ENCODE results near the gene SLC9C1. TPM values are rescaled to one million over a fixed set of nuclear protein-coding genes. Genes with fewer than 3 reads are reported as not detected.

SLC9C1 gene
- total and polyA plus RNA-seq, 2 of the 4 experiments (the other 2 are of a cell fraction), result not detected

DNA sequence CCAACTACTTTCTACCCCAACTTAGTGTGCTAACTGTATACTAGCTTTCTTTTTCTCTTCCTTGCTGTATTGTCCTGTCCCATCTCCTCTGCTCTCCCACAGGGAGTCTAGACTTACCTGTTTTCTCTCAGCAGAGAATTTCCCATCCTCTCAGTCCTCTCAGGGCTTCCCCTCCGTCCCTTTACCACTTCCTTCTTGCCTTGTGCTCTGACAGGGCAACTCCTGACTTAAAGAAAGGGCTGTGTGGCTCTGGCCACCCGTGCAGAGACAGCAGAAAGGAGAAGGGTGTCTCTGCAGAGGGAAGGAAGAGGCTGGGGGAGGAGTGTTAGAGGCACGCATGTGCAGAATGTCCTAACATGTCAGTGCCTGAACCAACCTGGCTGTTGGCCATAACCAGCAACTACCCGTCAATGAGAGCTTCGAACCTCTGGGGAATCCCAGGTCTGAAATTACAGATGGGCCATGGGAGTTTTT is 161.0 kb downstream of the SLC9C1 start, which contains the start of gene GCSAM:
GCSAM (minus strand) TSS at position 274 of the 474 bp plus-strand sequence; CDS start at position 146, 128 bp downstream.
- WGBS, 2 experiments (ENCODE audit: extremely low coverage in 2 of 2, insufficient read length in 1 of 2), result no CpG with 5 or more reads among the region's 5 CpGs
- Histone ChIP-seq H3K79me1 (ENCODE audit: low read depth in 1 of 2, low read length in 2 of 2) (no peaks in the 10 kb centered on the region), H3K27me3 (ENCODE audit: control insufficient read depth, insufficient read depth, low read length) (no peaks in the 10 kb centered on the region), H3K4me2 (ENCODE audit: low read depth, low read length) (no peak within 1 kb of the TSS), H3K9me3 (ENCODE audit: control insufficient read depth, insufficient read depth, low read length) (no peaks in the 10 kb centered on the region), H4K8ac (ENCODE audit: low read depth in 2 of 2, low read length in 2 of 2) (no peak within 1 kb of the TSS), H2AFZ (replicated peaks; ENCODE audit: low read length, poor library complexity) (no peak within 1 kb of the TSS), H3K4me3 (ENCODE audit: insufficient read depth, low read depth, low read length) (no peak within 1 kb of the TSS), H3K23ac (ENCODE audit: low read depth, low read length) (no peak within 1 kb of the TSS), H3K36me3 (ENCODE audit: control insufficient read depth, insufficient read depth, low read length) (no peaks in the 10 kb centered on the region), H3K9ac (ENCODE audit: low read depth, low read length) (no peak within 1 kb of the TSS), H4K91ac (ENCODE audit: insufficient read depth, low read depth, low read length) (no peak within 1 kb of the TSS), H3K27ac (ENCODE audit: insufficient read depth, low read length) (no peak within 1 kb of the TSS), H2BK15ac (ENCODE audit: low read depth, low read length) (no peak within 1 kb of the TSS), H3K56ac (ENCODE audit: extremely low read depth, insufficient read depth, low read length) (no peak within 1 kb of the TSS), H4K5ac (ENCODE audit: low read depth, low read length) (no peak within 1 kb of the TSS), H3K4ac (ENCODE audit: low read depth, low read length) (no peak within 1 kb of the TSS), H3K9me1 (ENCODE audit: insufficient read depth, low read length) (peaks cover 3% of the 10 kb centered on the region; the same call in 1 of the 2 replicates), H3K4me1 (ENCODE audit: control insufficient read depth, insufficient read depth, low read length) (0 out of 2 replicates have a peak, but pooled peaks cover 1% of the 10 kb centered on the region), H2BK120ac (ENCODE audit: low read depth, low read length) (no peak within 1 kb of the TSS), H3K18ac (ENCODE audit: low read depth, low read length) (no peak within 1 kb of the TSS), H2BK5ac (ENCODE audit: low read depth, low read length, poor library complexity, severe bottlenecking) (no peak within 1 kb of the TSS), H4K20me1 (ENCODE audit: insufficient read depth, low read length) (no peaks in the 10 kb centered on the region), H2AK5ac (ENCODE audit: low read depth, low read length) (no peak within 1 kb of the TSS), H2BK20ac (ENCODE audit: low read depth, low read length) (no peak within 1 kb of the TSS), H3K14ac (replicated peaks; ENCODE audit: low read depth, low read length) (no peak within 1 kb of the TSS), H2AK9ac (replicated peaks; ENCODE audit: low read depth, low read length, poor library complexity) (no peak within 1 kb of the TSS)
- DNase-seq (no peak), ATAC-seq (ENCODE audit: low read depth) (no peak)
- BruUV-seq (replicated peaks), result no TSS peak
- ChIA-PET POLR2A (ENCODE audit: unreplicated experiment) (no interaction called here), CTCF (no interaction called here)
- in situ Hi-C loops (cut with MboI; ENCODE audit: low sequenced_read_pairs) (loop anchor here (25.0 kb wide), 1 partner anchor 379 kb away; no protein-coding TSS in a partner anchor), dilution Hi-C loops (cut with HindIII; ENCODE audit: low sequenced_read_pairs, unreplicated experiment) (no loop called here), intact Hi-C loops (cut with micrococcal nuclease) (no loop called here)
- TF ChIP-seq BHLHE40 (IDR thresholded peaks at IDR 0.05; ENCODE audit: low read depth, low read length) (no peak), RAD21 (IDR thresholded peaks at IDR 0.05; ENCODE audit: low read length) (no peak), SMC3 (IDR thresholded peaks at IDR 0.05; ENCODE audit: low read depth, low read length) (no peak), MAFK (IDR thresholded peaks at IDR 0.05; ENCODE audit: low read depth, low read length) (no peak), NFE2L2 (IDR thresholded peaks at IDR 0.05; ENCODE audit: low read depth, low read length) (no peak), RCOR1 (IDR thresholded peaks at IDR 0.05; ENCODE audit: insufficient replicate concordance, low read length) (no peak), POLR2A (IDR thresholded peaks at IDR 0.05; ENCODE audit: low read depth, low read length) (no peak), RFX5 (IDR thresholded peaks at IDR 0.05; ENCODE audit: low read depth, low read length) (no peak), MAZ (IDR thresholded peaks at IDR 0.05; ENCODE audit: borderline replicate concordance, low read depth, low read length) (no peak), MXI1 (IDR thresholded peaks at IDR 0.05; ENCODE audit: borderline replicate concordance, low read depth, low read length) (no peak), FOS (IDR thresholded peaks at IDR 0.05; ENCODE audit: low read depth, low read length) (no peak), CHD1 (IDR thresholded peaks at IDR 0.05; ENCODE audit: low read depth, low read length) (no peak), CEBPB (IDR thresholded peaks at IDR 0.05; ENCODE audit: low read depth, low read length) (no peak)
- TF ChIP-seq, protein P1, sequence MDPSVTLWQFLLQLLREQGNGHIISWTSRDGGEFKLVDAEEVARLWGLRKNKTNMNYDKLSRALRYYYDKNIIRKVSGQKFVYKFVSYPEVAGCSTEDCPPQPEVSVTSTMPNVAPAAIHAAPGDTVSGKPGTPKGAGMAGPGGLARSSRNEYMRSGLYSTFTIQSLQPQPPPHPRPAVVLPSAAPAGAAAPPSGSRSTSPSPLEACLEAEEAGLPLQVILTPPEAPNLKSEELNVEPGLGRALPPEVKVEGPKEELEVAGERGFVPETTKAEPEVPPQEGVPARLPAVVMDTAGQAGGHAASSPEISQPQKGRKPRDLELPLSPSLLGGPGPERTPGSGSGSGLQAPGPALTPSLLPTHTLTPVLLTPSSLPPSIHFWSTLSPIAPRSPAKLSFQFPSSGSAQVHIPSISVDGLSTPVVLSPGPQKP (IDR thresholded peaks at IDR 0.05; ENCODE audit: borderline replicate concordance, low read depth, low read length), result no peak
- TF ChIP-seq, protein P2, sequence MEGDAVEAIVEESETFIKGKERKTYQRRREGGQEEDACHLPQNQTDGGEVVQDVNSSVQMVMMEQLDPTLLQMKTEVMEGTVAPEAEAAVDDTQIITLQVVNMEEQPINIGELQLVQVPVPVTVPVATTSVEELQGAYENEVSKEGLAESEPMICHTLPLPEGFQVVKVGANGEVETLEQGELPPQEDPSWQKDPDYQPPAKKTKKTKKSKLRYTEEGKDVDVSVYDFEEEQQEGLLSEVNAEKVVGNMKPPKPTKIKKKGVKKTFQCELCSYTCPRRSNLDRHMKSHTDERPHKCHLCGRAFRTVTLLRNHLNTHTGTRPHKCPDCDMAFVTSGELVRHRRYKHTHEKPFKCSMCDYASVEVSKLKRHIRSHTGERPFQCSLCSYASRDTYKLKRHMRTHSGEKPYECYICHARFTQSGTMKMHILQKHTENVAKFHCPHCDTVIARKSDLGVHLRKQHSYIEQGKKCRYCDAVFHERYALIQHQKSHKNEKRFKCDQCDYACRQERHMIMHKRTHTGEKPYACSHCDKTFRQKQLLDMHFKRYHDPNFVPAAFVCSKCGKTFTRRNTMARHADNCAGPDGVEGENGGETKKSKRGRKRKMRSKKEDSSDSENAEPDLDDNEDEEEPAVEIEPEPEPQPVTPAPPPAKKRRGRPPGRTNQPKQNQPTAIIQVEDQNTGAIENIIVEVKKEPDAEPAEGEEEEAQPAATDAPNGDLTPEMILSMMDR (conservative IDR thresholded peaks at IDR 0.05; ENCODE audit: low read depth, low read length), result no peak
- TF ChIP-seq, protein P3, sequence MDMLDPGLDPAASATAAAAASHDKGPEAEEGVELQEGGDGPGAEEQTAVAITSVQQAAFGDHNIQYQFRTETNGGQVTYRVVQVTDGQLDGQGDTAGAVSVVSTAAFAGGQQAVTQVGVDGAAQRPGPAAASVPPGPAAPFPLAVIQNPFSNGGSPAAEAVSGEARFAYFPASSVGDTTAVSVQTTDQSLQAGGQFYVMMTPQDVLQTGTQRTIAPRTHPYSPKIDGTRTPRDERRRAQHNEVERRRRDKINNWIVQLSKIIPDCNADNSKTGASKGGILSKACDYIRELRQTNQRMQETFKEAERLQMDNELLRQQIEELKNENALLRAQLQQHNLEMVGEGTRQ (IDR thresholded peaks at IDR 0.05; ENCODE audit: low read depth, low read length), result no peak

Data from IMR-90 (cell line).